Measurements from ENCODE around the gene GTF3A.
"Not testable (repeated sequence)": the region's sequence is repeated elsewhere in the genome, so short reads cannot be mapped to it uniquely, and the experiment has no call there.

Gene GTF3A

GRCh38 chr13:27424246-27425157, at the start of gene GTF3A:
Gene GTF3A (plus strand): TSS chr13:27424619.
- peak; percentile 88 for DNase-seq

- DNase-seq = peak; percentile 59
These were observed 49.8 kb upstream of the GTF3A start for GRCh38 chr13:27374650-27375049.

- DNase-seq = peak; percentile 65
These were observed 48.6 kb upstream of the GTF3A start for GRCh38 chr13:27375686-27376326.

GRCh38 chr13:27379126-27379525, 45.3 kb upstream of the GTF3A start:
- no peak for DNase-seq

- DNase-seq = peak; percentile 64
These were observed 44.5 kb upstream of the GTF3A start for GRCh38 chr13:27379694-27380641.

GRCh38 chr13:27381601-27382000, 42.8 kb upstream of the GTF3A start:
- DNase-seq = no peak

GRCh38 chr13:27383104-27383921, 41.1 kb upstream of the GTF3A start:
- DNase-seq = no peak

GRCh38 chr13:27384285-27384684, 40.1 kb upstream of the GTF3A start:
- DNase-seq = no peak

- DNase-seq = no peak
These were observed 36.2 kb upstream of the GTF3A start for GRCh38 chr13:27388241-27388640.

GRCh38 chr13:27389891-27390290, 34.5 kb upstream of the GTF3A start:
- no peak for DNase-seq

GRCh38 chr13:27391471-27391870, 32.9 kb upstream of the GTF3A start:
- no peak for DNase-seq

GRCh38 chr13:27393101-27393500, 31.3 kb upstream of the GTF3A start:
- no peak for DNase-seq

- DNase-seq = no peak
These were observed 29.4 kb upstream of the GTF3A start for GRCh38 chr13:27395007-27395510.

GRCh38 chr13:27396252-27396846, 28.1 kb upstream of the GTF3A start:
- no peak for DNase-seq

GRCh38 chr13:27398360-27398759, 26.1 kb upstream of the GTF3A start:
- DNase-seq = no peak

GRCh38 chr13:27400405-27400804, 24.0 kb upstream of the GTF3A start:
- DNase-seq = not testable (repeated sequence)

GRCh38 chr13:27401210-27401609, 23.2 kb upstream of the GTF3A start:
- DNase-seq = no peak

GRCh38 chr13:27403203-27403678, 21.2 kb upstream of the GTF3A start:
- no peak for DNase-seq

GRCh38 chr13:27403727-27404385, 20.6 kb upstream of the GTF3A start:
- no peak for DNase-seq

- no peak for DNase-seq
These were observed 19.7 kb upstream of the GTF3A start for GRCh38 chr13:27404680-27405079.
